T-helper 2 cell treated with Interferon-gamma antibody and Interleukin-4, amounts not matched to agents 100 ng/mL and 5 ng/mL, for 36 hours (primary cell): Measurements from ENCODE around the gene HS3ST1. TPM values are rescaled to one million over a fixed set of nuclear protein-coding genes. Genes with fewer than 3 reads are reported as not detected.
"Not testable (repeated sequence)": the region's sequence is repeated elsewhere in the genome, so short reads cannot be mapped to it uniquely, and the experiment has no call there.

Source experiments
- intact Hi-C: fragments of 100-400 bp; cut with micrococcal nuclease; formaldehyde crosslinking; loops from one replicate; pipeline ENCODE4 v1.15.1; 2023
- total RNA-seq: library from RNA; stranded (reverse); gene quantifications from 2 replicates; pipeline ENCODE4 v1.2.3, GENCODE V29; 2022

Gene HS3ST1
- total RNA-seq, 1 donor from 2014 or later, result 0.64 TPM

GRCh38 chr4:11407551-11407950 is 21.1 kb downstream of the HS3ST1 start:
- intact Hi-C loops, result no loop called here

- intact Hi-C loops, result no loop called here
Observed at GRCh38 chr4:11404431-11404830, 24.3 kb downstream of the HS3ST1 start.

- intact Hi-C loops, result no loop called here
Observed at GRCh38 chr4:11402192-11402591, 26.5 kb downstream of the HS3ST1 start.

GRCh38 chr4:11399461-11399971 is 29.2 kb downstream of the HS3ST1 start:
- intact Hi-C loops, result no loop called here

- intact Hi-C loops, result no loop called here
Observed at GRCh38 chr4:11397819-11398610, 30.7 kb downstream of the HS3ST1 start.

GRCh38 chr4:11397146-11397545 is 31.5 kb downstream of the HS3ST1 start:
- intact Hi-C loops, result no loop called here

GRCh38 chr4:11393551-11393950 is 35.1 kb downstream of the HS3ST1 start:
- intact Hi-C loops, result no loop called here

GRCh38 chr4:11384072-11384471 is 44.6 kb downstream of the HS3ST1 start:
- intact Hi-C loops, result not testable (repeated sequence)

- intact Hi-C loops, result no loop called here
Observed at GRCh38 chr4:11376571-11376970, 52.1 kb downstream of the HS3ST1 start.

GRCh38 chr4:11376146-11376545 is 52.5 kb downstream of the HS3ST1 start:
- intact Hi-C loops, result no loop called here

GRCh38 chr4:11368701-11369115 is 60.0 kb downstream of the HS3ST1 start:
- intact Hi-C loops, result no loop called here

- intact Hi-C loops, result no loop called here
Observed at GRCh38 chr4:11367371-11367770, 61.3 kb downstream of the HS3ST1 start.

- intact Hi-C loops, result no loop called here
Observed at GRCh38 chr4:11366859-11367258, 61.8 kb downstream of the HS3ST1 start.

GRCh38 chr4:11365039-11365438 is 63.7 kb downstream of the HS3ST1 start:
- intact Hi-C loops, result no loop called here

- intact Hi-C loops, result no loop called here
Observed at GRCh38 chr4:11359591-11359990, 69.1 kb downstream of the HS3ST1 start.

GRCh38 chr4:11355226-11355625 is 73.5 kb downstream of the HS3ST1 start:
- intact Hi-C loops, result no loop called here

GRCh38 chr4:11354531-11354930 is 74.2 kb downstream of the HS3ST1 start:
- intact Hi-C loops, result no loop called here

- intact Hi-C loops, result no loop called here
Observed at GRCh38 chr4:11348449-11349088, 80.1 kb downstream of the HS3ST1 start.

GRCh38 chr4:11344916-11345315 is 83.8 kb downstream of the HS3ST1 start:
- intact Hi-C loops, result no loop called here

GRCh38 chr4:11343536-11343935 is 85.2 kb downstream of the HS3ST1 start:
- intact Hi-C loops, result no loop called here
